UCSD-AML1 (cell line): ENCODE measurements around the gene ATP11A.

Experiments used
- DNase-seq: peaks from one replicate; lab custom pipeline; 2025; ENCODE audit not compliant: unreplicated experiment; lab: John Stamatoyannopoulos, UW

ATP11A gene

DNA sequence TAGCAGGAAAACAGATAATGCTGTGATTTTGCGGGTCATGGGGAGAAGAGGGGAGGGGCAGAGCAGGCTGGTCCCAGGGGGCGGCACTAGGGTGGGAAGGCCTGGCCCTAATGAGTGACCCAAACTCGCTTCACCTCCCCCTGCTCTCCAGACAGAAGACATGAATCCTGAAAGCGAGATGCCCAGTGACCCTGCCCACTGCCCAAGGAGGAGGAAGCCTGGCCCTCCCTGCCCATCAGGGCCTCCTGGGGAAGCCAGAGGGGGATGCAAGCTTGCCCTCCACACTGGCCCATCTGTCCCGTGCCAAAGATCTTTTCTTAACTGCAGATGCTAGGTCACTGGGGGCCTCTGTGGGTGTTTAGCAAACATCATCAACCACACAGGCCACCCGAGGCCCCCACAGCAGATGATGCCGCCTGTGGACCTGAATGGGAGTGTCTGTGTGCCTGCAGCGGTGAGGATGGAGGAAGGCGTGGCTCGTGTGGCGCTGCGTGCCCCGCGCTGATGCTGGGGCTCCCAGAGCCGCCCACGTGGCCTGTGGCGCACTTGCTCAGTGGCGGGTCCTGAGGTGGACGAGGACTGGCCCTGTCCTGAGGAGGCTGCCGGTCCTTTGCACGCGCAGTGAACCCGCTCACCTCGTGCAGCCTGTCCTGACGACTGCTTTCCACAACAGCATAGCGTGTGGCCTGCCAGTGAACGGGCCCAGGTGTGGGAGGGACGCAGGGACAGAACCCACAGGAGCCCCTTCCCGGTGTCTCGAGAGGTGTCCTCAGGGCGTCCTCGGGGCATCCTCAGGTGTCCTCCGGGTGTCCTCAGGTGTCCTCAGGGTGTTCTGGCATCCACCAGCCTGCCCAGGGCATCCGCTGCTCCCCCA lies 198.6 kb downstream of the ATP11A start:
- DNase-seq, result no peak

- no peak for DNase-seq
Measured at GRCh38 chr13:112889351-112890290, 199.8 kb downstream of the ATP11A start.

GRCh38 chr13:112890316-112891145 lies 200.7 kb downstream of the ATP11A start:
- no peak for DNase-seq

GRCh38 chr13:112891477-112892401 lies 201.9 kb downstream of the ATP11A start:
- no peak for DNase-seq

DNA sequence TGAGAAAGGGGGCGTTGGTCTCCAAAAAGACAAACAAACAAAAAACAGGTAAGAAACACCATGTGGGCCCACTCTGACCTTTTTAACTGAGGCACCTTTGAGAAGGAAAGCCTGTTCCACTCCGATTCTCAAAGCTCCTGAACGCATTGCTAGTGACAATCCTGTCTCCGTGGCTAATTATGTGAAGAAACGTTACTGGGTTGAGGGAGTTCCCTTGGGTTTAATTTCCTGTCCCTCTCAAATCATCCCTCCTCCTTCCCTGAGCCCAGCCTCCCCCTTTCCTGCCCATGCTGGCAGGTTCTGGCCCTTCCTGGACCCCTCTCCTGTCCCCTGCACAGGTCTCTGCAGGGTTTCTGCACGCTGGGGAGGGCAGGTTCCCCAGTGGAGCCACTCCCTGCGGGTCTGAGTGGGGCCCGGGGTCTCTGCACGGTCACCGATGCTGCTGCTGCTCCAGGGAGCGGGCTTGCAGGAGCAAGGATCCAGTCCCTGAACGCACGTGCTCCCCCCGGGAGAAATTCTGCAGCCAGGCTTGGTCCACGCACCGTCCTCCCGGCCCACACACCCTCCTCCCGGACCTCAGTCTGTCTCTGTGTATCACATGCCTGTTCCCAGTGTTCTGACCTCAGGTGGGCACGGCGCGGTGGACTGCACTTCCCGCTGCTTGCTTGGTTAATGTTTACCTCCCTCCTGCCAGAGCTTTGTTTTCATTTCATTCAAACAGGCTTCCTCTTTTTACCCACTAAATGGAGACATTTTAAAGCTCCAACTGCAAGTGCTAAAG lies 202.8 kb downstream of the ATP11A start:
- DNase-seq, result peak; percentile 33

GRCh38 chr13:112893207-112893569 lies 203.3 kb downstream of the ATP11A start:
- DNase-seq, result no peak

GRCh38 chr13:112893570-112894422 lies 204.0 kb downstream of the ATP11A start:
- peak; percentile 70 for DNase-seq

- DNase-seq, result no peak
Measured at GRCh38 chr13:112894423-112894672, 204.5 kb downstream of the ATP11A start.

- DNase-seq, result peak; percentile 70
Measured at GRCh38 chr13:112894673-112895481, 205.0 kb downstream of the ATP11A start.

DNA sequence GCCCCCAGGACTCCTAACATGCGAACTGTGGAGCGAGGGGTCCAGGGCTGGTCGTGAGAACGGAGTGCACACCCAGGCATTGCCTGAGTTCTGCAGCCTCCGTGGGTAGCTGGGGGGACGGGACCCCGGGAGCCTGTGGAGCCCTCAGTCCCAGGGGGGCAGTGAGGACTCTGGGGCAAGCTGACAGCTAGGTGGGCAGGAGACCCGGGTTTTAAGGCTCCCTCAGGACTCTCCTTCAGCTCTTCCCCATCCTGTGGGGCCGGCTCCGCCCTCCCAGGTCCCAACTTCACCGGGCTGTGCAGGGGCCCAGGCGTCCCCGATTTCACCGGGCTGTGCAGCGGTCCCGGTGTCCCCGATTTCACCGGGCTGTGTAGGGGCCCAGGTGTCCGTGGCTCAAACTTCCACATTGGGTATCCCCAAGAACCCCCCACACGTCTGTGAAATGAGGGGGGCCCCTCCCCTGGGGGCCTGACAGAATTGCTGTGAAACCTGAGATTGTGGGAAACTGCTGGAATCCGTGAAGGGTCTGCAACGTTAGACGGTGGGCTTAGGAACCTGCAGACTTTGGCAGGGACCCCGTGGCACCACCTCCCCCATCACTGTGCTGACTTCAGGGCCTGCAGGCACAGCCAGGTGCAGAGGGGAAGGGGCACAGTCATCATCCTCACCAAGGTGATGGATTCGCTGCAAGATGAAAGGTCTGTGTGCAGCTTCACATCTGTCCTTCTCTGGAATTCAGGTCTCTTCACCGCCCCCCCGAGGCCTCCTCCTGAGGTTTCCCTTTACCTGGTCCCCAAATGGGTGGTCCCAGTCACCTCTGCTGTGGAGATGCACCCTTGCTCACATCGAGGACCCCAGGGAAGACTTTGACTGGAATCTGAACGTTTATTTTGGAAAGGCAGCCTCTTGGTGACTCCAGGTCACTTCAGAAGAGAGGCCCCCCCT lies 206.0 kb downstream of the ATP11A start:
- DNase-seq, result no peak

DNA sequence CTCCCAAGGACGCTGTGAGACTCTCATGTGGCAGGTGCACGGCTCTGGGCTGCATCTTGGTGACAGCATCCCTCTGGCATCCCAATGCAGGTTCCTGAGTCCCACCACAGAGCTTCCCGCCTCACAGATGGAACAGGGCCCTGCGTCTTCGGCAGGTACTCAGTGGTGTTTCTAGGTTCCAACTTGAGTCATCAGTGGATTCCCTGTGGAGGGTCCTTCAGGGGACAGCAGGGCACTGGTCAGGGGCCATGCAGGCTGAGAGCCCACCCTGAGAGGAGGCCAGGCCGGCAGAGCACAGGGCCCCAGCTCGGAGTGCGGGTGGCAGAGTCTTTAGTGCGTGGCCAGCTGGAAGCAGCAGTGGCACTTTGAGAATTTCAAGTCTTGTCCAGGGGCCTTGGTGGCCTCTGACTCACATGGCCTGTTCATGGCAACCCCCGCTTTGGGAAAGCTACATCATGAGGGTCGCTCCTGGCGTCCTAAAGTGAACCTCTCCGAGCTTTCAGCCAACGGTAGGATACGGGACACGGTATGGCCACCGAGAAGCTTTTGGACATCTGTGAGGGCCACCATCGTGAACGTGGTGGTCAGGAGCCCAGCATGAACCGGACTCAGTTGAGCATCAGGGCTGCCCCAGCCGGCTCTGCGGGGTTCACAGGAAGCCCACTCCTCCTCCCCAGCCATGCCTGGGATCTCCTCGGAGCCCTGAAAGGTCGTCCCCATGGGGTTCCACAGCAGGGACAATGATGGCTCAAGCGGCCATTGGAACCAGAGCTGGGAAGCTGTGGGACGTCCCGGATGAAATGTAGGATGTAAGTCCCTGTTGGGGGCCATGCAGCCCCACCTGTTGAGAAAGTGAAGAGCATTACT lies 207.1 kb downstream of the ATP11A start:
- DNase-seq, result no peak

GRCh38 chr13:112897603-112897955 lies 207.7 kb downstream of the ATP11A start:
- no peak for DNase-seq

DNA sequence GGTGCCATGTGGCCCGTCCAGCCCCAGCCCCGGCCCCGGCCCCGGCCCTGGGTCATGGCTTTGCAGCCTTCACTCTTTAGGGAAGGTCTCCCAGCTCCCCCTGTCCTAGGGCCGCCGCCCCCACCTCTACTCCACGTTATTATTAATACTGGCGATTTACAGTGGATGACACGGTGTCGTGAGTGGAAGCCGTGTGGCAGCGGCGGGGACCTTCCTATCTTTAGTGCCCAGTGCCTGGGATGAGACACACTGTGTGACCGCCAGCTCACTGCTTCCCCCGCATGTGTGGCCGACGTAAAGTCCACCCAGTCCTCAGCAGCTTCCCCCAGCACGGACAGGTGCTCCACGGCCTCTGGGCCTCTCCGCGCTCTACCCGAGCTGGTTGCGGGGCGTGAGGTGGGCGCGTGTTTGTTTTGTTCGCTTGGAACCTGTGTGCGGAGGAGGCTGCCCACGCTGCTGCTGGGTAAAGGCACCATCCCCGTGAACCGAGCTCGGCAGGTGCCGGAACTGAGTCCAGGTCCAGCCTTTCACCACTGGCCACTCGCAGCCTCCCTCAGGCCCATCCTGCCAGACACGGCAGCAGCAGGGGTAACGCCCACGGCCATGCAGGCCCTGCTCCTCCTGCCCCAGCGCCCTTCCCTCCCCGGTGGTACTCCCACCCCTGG lies 208.2 kb downstream of the ATP11A start:
- no peak for DNase-seq

GRCh38 chr13:112898621-112899280 lies 208.9 kb downstream of the ATP11A start:
- DNase-seq, result no peak
